H1 (cell line): ENCODE results near the gene TIMELESS. TPM values are rescaled to one million over a fixed set of nuclear protein-coding genes. Genes with fewer than 3 reads are reported as not detected.

Experiments
- CTCF ChIA-PET: fragments of 300-600 bp; sonication (Branson Sonifier 250); formaldehyde crosslinking; loops from one replicate; lab custom pipeline; 2021; ENCODE audit not compliant: partially characterized antibody; lab: Charles Lee
- POLR2A ChIA-PET: fragments of 300-600 bp; sonication (Branson Sonifier 250); formaldehyde crosslinking; loops from one replicate; lab custom pipeline; 2021; ENCODE audit warnings: inconsistent platforms; ENCODE audit not compliant: partially characterized antibody; lab: Charles Lee
- DNase-seq, 2 experiments: peaks; one replicate each; pipeline versions ENCODE4 v3.0.0 to v3.0.0-alpha.2; 2010 to 2022; ENCODE audit warnings: low spot score in 2 of 2, low read depth in 1 of 2, mixed read lengths in 1 of 2
- FAIRE-seq: peaks from 2 replicates; lab custom pipeline; 2011; peaks lifted over from hg19 to GRCh38; lab: Jason Lieb, UNC
- H2AFZ ChIP-seq: 2 replicates; pipeline ENCODE4 v1.8.1; 2012; ENCODE audit warnings: low read length, inconsistent platforms
- H2AK5ac ChIP-seq: 2 replicates; pipeline ENCODE4 v1.6.1; 2013; ENCODE audit warnings: low read depth, low read length
- H2BK120ac ChIP-seq: replicated peaks from 2 replicates; pipeline ENCODE3; 2013; ENCODE audit warnings: low read depth, low read length, inconsistent platforms
- H2BK12ac ChIP-seq: 2 replicates; pipeline ENCODE4 v1.6.1; 2013; ENCODE audit warnings: low read depth, low read length
- H2BK15ac ChIP-seq: 2 replicates; pipeline ENCODE4 v1.6.1; 2013; ENCODE audit warnings: low read length
- H2BK20ac ChIP-seq: 2 replicates; pipeline ENCODE4 v1.6.1; 2013; ENCODE audit warnings: low read length
- H2BK5ac ChIP-seq: 2 replicates; pipeline ENCODE4 v1.6.1; 2013; ENCODE audit warnings: low read depth, low read length
- H3K14ac ChIP-seq: 2 replicates; pipeline ENCODE4 v1.6.1; 2013; ENCODE audit warnings: inconsistent platforms; ENCODE audit not compliant: insufficient read length
- H3K18ac ChIP-seq: 2 replicates; pipeline ENCODE4 v1.6.1; 2013; ENCODE audit warnings: low read length; ENCODE audit errors: extremely low read depth
- H3K23ac ChIP-seq: 2 replicates; pipeline ENCODE4 v1.6.1; 2013; ENCODE audit warnings: inconsistent platforms; ENCODE audit not compliant: insufficient read length
- H3K23me2 ChIP-seq: 2 replicates; pipeline ENCODE4 v1.6.1; 2013; ENCODE audit warnings: low read depth, low read length
- H3K27ac ChIP-seq: 2 replicates; pipeline ENCODE4 v1.6.1; 2011; ENCODE audit warnings: low read depth, low read length, inconsistent platforms
- H3K27me3 ChIP-seq, 4 experiments: replicated peaks in 1 of 4; 1 replicate in 1 of 4; 2 replicates in 3 of 4; pipeline versions ENCODE4 v1.6.1 to v1.8.1; 2011 to 2013; ENCODE audit warnings: low read length in 3 of 4, mild to moderate bottlenecking in 3 of 4, inconsistent platforms in 2 of 4, mixed read lengths in 2 of 4, moderate library complexity in 1 of 4; ENCODE audit not compliant: control insufficient read depth in 3 of 4, insufficient read depth in 3 of 4; ENCODE audit errors: extremely low read depth in 1 of 4
- H3K36me3 ChIP-seq, 4 experiments: 2 replicates each; pipeline versions ENCODE4 v1.6.1 to v1.8.1; 2011 to 2013; ENCODE audit warnings: mild to moderate bottlenecking in 4 of 4, low read length in 3 of 4, moderate library complexity in 2 of 4, control low read depth in 1 of 4, inconsistent platforms in 1 of 4; ENCODE audit not compliant: insufficient read depth in 4 of 4, control insufficient read depth in 2 of 4
- H3K4ac ChIP-seq: replicated peaks from 2 replicates; pipeline ENCODE3; 2013; ENCODE audit warnings: low read length, low read depth, mixed read lengths, inconsistent platforms; ENCODE audit not compliant: insufficient read length
- H3K4me1 ChIP-seq, 4 experiments: replicated peaks in 1 of 4; 1 replicate in 1 of 4; 2 replicates in 3 of 4; pipeline versions ENCODE4 v1.6.1 to v1.8.1; 2011 to 2013; ENCODE audit warnings: low read length in 3 of 4, inconsistent platforms in 2 of 4, mixed read lengths in 1 of 4; ENCODE audit not compliant: insufficient read depth in 4 of 4, control insufficient read depth in 3 of 4
- H3K4me2 ChIP-seq, 2 experiments: 2 replicates each; pipeline versions ENCODE4 v1.6.1 to v1.8.1; 2011 to 2013; ENCODE audit warnings: low read depth in 2 of 2, low read length in 2 of 2, control low read depth in 1 of 2, inconsistent platforms in 1 of 2, mild to moderate bottlenecking in 1 of 2; ENCODE audit not compliant: insufficient read depth in 1 of 2
- H3K4me3 ChIP-seq, 4 experiments: fragments of 200-600, 300-600 bp in 1 of 4; sonication (generic), shearing (Covaris generic), sonication (Bioruptor Twin) in 1 of 4; 2 replicates each; pipeline versions ENCODE4 v1.5.1 to v1.8.1; 2011 to 2016; ENCODE audit warnings: low read length in 4 of 4, low read depth in 3 of 4, control low read depth in 2 of 4, inconsistent platforms in 2 of 4, mild to moderate bottlenecking in 2 of 4, mixed read lengths in 1 of 4, moderate library complexity in 1 of 4; ENCODE audit not compliant: insufficient read depth in 2 of 4; ENCODE audit errors: extremely low read depth in 1 of 4
- H3K56ac ChIP-seq: replicated peaks from 2 replicates; pipeline ENCODE3; 2013; ENCODE audit warnings: low read depth, mild to moderate bottlenecking, mixed read lengths, low read length, inconsistent platforms; ENCODE audit not compliant: insufficient read length
- H3K79me1 ChIP-seq: 2 replicates; pipeline ENCODE4 v1.6.1; 2013; ENCODE audit warnings: low read depth, low read length, control low read depth
- H3K79me2 ChIP-seq, 2 experiments: 2 replicates each; pipeline versions ENCODE4 v1.6.1 to v1.8.1; 2012 to 2013; ENCODE audit warnings: low read length in 2 of 2, mild to moderate bottlenecking in 2 of 2, inconsistent platforms in 1 of 2; ENCODE audit not compliant: insufficient read depth in 2 of 2, control insufficient read depth in 1 of 2
- H3K9ac ChIP-seq, 4 experiments: replicated peaks in 1 of 4; 1 replicate in 1 of 4; 2 replicates in 3 of 4; pipeline versions ENCODE4 v1.6.1 to v1.8.1; 2011 to 2013; ENCODE audit warnings: low read depth in 3 of 4, low read length in 3 of 4, control low read depth in 2 of 4, mild to moderate bottlenecking in 2 of 4, moderate library complexity in 2 of 4, inconsistent platforms in 1 of 4; ENCODE audit errors: extremely low read depth in 1 of 4
- H3K9me3 ChIP-seq, 2 experiments: 2 replicates each; pipeline versions ENCODE4 v1.6.1 to v1.8.1; 2012 to 2013; ENCODE audit warnings: mild to moderate bottlenecking in 2 of 2, moderate library complexity in 2 of 2, control low read depth in 1 of 2, inconsistent platforms in 1 of 2, low read depth in 1 of 2, low read length in 1 of 2, mixed read lengths in 1 of 2; ENCODE audit not compliant: insufficient read depth in 2 of 2
- H4K20me1 ChIP-seq, 2 experiments: replicated peaks in 1 of 2; 2 replicates each; pipeline versions ENCODE3 to v1.8.1; 2011 to 2013; ENCODE audit warnings: inconsistent platforms in 2 of 2, low read length in 2 of 2, mild to moderate bottlenecking in 1 of 2; ENCODE audit not compliant: insufficient read depth in 2 of 2, control insufficient read depth in 1 of 2
- H4K5ac ChIP-seq: 2 replicates; pipeline ENCODE4 v1.6.1; 2013; ENCODE audit warnings: low read length, low read depth, mixed read lengths, inconsistent platforms; ENCODE audit not compliant: insufficient read length
- H4K8ac ChIP-seq: 2 replicates; pipeline ENCODE4 v1.8.0; 2013; ENCODE audit warnings: mild to moderate bottlenecking, moderate library complexity, low read length, inconsistent platforms; ENCODE audit not compliant: insufficient read depth; ENCODE audit errors: extremely low read depth
- H4K91ac ChIP-seq: replicated peaks from 2 replicates; pipeline ENCODE3; 2013; ENCODE audit warnings: low read length, mixed read lengths, inconsistent platforms; ENCODE audit not compliant: insufficient read length
- WGBS, 2 experiments: shearing (Covaris generic) in 1 of 2; methylation state at CpG; one replicate each; pipeline versions ENCODE4 v1.1.6 to v1.1.7; 2013 to 2015; ENCODE audit warnings: low lambda C conversion rate in 2 of 2, mixed read lengths in 2 of 2, inconsistent platforms in 1 of 2, low coverage in 1 of 2, missing lambda C conversion rate in 1 of 2; ENCODE audit not compliant: insufficient replicate concordance in 2 of 2, insufficient coverage in 1 of 2, insufficient read length in 1 of 2; ENCODE audit errors: extremely low coverage in 1 of 2, missing lambda C conversion rate in 1 of 2; 5-methylcytosine and 5-hydroxymethylcytosine counted together
- polyA plus RNA-seq, 7 experiments: library from polyadenylated mRNA; depleted of rRNA in 3 of 7; stranded (reverse) in 5 of 7; unstranded in 2 of 7; fragments of >200 nt in 5 of 7; fragments of 200-250 nt in 2 of 7; gene quantifications; 1 replicate in 5 of 7; 2 replicates in 1 of 7; 4 replicates in 1 of 7; pipeline versions ENCODE4 v1.2.1 to v1.2.3, GENCODE V29; 2011 to 2013; ENCODE audit warnings: missing spikeins in 2 of 7, mixed read lengths in 2 of 7
- total RNA-seq: library from RNA; stranded (reverse); fragmentation: NEBNext Ultra II Directional; extraction: Animal tissue kit (Norgen Biotek cat#: 25700); gene quantifications from 2 replicates; pipeline ENCODE4 v1.2.1, GENCODE V29; 2021

Gene TIMELESS
- total and polyA plus RNA-seq, 2 of the 8 experiments (the other 6 are each of a cell fraction or from before 2014, with no cell fraction given): 17.1 to 86.7 TPM

DNA sequence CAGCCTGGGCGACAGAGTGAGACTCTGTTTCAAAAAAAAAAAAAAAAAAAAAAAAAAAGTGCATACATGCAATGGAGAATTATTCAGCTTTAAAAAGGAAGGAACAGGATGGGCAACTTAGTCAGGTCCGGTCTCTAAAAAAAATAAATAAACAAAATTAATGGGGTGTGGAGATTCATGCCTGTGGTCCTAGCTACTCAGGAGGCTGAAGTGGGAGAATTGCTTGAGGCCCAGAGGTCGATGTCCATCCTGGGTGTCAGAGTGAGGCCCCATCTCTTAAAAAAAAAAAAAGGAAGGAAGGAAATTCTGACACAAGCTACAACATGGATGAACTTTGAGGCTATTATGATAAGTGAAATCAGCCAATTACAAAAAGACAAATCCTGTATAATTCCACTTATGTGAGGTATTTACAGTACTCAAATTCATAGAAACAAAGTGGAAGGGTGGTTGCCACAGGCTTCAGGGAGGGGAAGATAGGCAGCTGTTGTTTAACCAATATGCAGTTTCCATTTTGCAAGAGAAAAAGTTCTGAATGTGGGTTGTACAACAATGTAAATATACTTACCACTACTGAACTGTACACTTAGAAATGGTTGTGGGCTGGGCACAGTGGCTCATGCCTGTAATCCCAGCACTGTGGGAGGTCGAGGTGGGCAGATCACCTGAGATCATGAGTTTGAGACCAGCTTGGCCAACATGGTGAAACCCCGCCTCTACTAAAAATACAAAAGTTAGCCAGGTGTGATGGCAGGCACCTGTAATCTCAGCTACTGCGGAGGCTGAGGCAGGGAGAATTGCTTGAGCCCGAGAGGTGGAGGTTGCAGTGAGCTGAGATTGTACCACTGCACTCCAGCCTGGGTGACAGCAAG is 74.3 kb downstream of the TIMELESS start:
- Histone ChIP-seq H3K23me2 (no peaks in the 10 kb centered on the region), H3K4me1 (peaks cover 0 to 5% (median 0%) of the 10 kb centered on the region in 4 experiments; a peak in 3 of 7 replicates), H3K9ac (no peak overlapping the region), H3K27me3 (no peaks in the 10 kb centered on the region), H4K91ac (no peak overlapping the region), H3K9me3 (no peaks in the 10 kb centered on the region), H3K36me3 (no peaks in the 10 kb centered on the region), H2BK15ac (no peak overlapping the region), H3K56ac (no peak overlapping the region), H4K8ac (no peak overlapping the region), H3K79me2 (no peaks in the 10 kb centered on the region), H3K4me3 (no peak overlapping the region), H2BK5ac (no peak overlapping the region), H3K18ac (no peak overlapping the region), H3K4ac (no peak overlapping the region), H3K23ac (no peak overlapping the region), H4K20me1 (no peaks in the 10 kb centered on the region), H3K27ac (no peak overlapping the region), H2BK12ac (no peak overlapping the region), H2BK120ac (no peak overlapping the region), H2BK20ac (no peak overlapping the region), H3K14ac (no peak overlapping the region), H3K4me2 (no peak overlapping the region), H3K79me1 (no peaks in the 10 kb centered on the region), H2AK5ac (no peak overlapping the region), H2AFZ (no peak overlapping the region), H4K5ac (no peak overlapping the region)
- ChIA-PET POLR2A (interaction anchor here (1.2 to 1.3 kb wide), 2 partner anchors 14 to 95 kb away, joined by 3 read pairs; no protein-coding TSS in a partner anchor), CTCF (interaction anchor here (0.6 to 3.3 kb wide), 5 partner anchors 65 to 122 kb away, joined by 3 to 25 read pairs (median 3); no protein-coding TSS in a partner anchor)
- DNase-seq (no peak), FAIRE-seq (no peak)
- 88% methylated on average over 5 of the region's 7 CpGs; no CpG with 5 or more reads in 1 of the 2 experiments for WGBS, 2 experiments
